ENCODE measurements around the gene RPL10.

Gene RPL10

GRCh38 chrX:154362085-154362742, 36.0 kb upstream of the RPL10 start:
- no peak for DNase-seq (ENCODE audit: low spot score)

GRCh38 chrX:154363706-154364439, 34.3 kb upstream of the RPL10 start:
- DNase-seq (ENCODE audit: low spot score) = no peak

GRCh38 chrX:154365052-154365600, 33.1 kb upstream of the RPL10 start:
- DNase-seq (ENCODE audit: low spot score) = no peak

GRCh38 chrX:154365997-154366665, 32.0 kb upstream of the RPL10 start:
- DNase-seq (ENCODE audit: low spot score) = no peak

- no peak for DNase-seq (ENCODE audit: low spot score)
These were observed 31.5 kb upstream of the RPL10 start for GRCh38 chrX:154366666-154367055.

- DNase-seq (ENCODE audit: low spot score) = no peak
These were observed 30.5 kb upstream of the RPL10 start for GRCh38 chrX:154367474-154368308.

- DNase-seq (ENCODE audit: low spot score) = no peak
These were observed 29.3 kb upstream of the RPL10 start for GRCh38 chrX:154368630-154369448.

- DNase-seq (ENCODE audit: low spot score) = no peak
These were observed 28.5 kb upstream of the RPL10 start for GRCh38 chrX:154369449-154370299.

- DNase-seq (ENCODE audit: low spot score) = no peak
These were observed 27.7 kb upstream of the RPL10 start for GRCh38 chrX:154370300-154371016.

- peak; percentile 88 for DNase-seq (ENCODE audit: low spot score)
These were observed 27.0 kb upstream of the RPL10 start for GRCh38 chrX:154371017-154371788.

- DNase-seq (ENCODE audit: low spot score) = no peak
These were observed 26.3 kb upstream of the RPL10 start for GRCh38 chrX:154371789-154372300.

- no peak for DNase-seq (ENCODE audit: low spot score)
These were observed 25.6 kb upstream of the RPL10 start for GRCh38 chrX:154372612-154373022.

- DNase-seq (ENCODE audit: low spot score) = no peak
These were observed 24.6 kb upstream of the RPL10 start for GRCh38 chrX:154373340-154374306.

GRCh38 chrX:154374313-154375155, 23.6 kb upstream of the RPL10 start, which contains the start of gene FLNA:
TSS of gene FLNA (minus strand) at chrX:154374634. CDS start at chrX:154371245, 3,389 bp downstream.
- no peak for DNase-seq (ENCODE audit: low spot score)

- DNase-seq (ENCODE audit: low spot score) = no peak
These were observed 23.0 kb upstream of the RPL10 start for GRCh38 chrX:154375156-154375504.

- DNase-seq (ENCODE audit: low spot score) = no peak
These were observed 21.4 kb upstream of the RPL10 start for GRCh38 chrX:154376774-154377173.

Measured in globus pallidus (tissue), 1 donor.